ENCODE measurements around the gene DLX6.
A peak's percentile ranks its signal among the peaks of the same experiment; 100 is the strongest.
"Not testable (repeated sequence)": the region's sequence is repeated elsewhere in the genome, so short reads cannot be mapped to it uniquely, and the experiment has no call there.

The DLX6 gene

DNA sequence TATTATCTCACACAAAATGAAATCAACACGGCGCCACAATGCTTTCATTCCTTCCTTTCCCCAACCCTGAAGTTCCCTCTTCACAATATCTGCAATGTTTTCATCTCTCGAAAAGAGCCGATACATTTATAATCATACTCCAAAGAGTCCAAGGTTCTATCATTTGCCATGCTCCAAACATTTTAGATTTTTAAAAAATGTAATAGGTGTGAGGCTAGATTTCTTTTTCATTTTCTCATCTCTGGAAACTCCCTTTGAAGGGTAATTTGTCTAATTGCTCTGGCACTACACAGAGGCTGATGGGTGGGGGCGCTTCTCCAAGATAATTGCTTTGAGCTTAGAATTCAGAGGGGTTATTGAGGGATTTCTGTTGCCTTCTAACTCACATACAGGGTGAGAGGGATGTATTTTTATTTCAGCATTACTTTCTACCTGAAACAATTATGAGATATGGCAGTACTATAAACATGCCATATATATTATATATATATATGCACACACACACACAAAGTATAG is 14.4 kb downstream of the DLX6 start:
- Histone ChIP-seq H3K9me3 (ENCODE audit: control insufficient read depth, insufficient read depth, low read length) (no peaks in the 10 kb centered on the region), H3K9ac (ENCODE audit: low read depth, low read length) (no peak overlapping the region), H3K4me1 (ENCODE audit: insufficient read depth, low read length) (no peaks in the 10 kb centered on the region; the same call in 1 of the 2 replicates), H3K36me3 (ENCODE audit: insufficient read depth, low read length) (no peaks in the 10 kb centered on the region)

DNA sequence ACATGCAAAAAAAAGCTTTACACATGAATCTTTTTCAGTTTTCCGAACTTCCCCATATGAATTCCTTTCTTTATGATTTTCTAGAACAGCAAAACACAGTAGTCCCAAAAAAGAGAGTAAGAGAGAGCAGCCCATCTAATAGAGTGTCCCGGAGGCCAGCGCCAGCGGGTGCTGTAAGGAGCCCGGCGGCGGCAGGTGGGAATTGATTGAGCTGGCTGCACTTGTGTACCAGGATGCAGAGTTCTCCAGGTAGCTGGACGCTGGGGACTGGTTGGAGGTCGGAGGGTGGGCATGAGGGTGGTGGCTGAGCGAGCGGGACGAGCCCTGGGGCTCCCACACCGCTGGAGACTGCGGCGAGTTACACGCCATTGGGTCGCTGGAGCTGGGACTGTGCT is 15.2 kb downstream of the DLX6 start:
- no peaks in the 10 kb centered on the region for H3K36me3 ChIP-seq (ENCODE audit: insufficient read depth, low read length)
- peak overlapping the region; percentile 33; the same call in 1 of the 2 replicates for H3K9ac ChIP-seq (ENCODE audit: low read depth, low read length)
- peaks cover 7% of the 10 kb centered on the region for H3K4me1 ChIP-seq (ENCODE audit: insufficient read depth, low read length)
- H3K9me3 ChIP-seq (ENCODE audit: control insufficient read depth, insufficient read depth, low read length): no peaks in the 10 kb centered on the region

DNA sequence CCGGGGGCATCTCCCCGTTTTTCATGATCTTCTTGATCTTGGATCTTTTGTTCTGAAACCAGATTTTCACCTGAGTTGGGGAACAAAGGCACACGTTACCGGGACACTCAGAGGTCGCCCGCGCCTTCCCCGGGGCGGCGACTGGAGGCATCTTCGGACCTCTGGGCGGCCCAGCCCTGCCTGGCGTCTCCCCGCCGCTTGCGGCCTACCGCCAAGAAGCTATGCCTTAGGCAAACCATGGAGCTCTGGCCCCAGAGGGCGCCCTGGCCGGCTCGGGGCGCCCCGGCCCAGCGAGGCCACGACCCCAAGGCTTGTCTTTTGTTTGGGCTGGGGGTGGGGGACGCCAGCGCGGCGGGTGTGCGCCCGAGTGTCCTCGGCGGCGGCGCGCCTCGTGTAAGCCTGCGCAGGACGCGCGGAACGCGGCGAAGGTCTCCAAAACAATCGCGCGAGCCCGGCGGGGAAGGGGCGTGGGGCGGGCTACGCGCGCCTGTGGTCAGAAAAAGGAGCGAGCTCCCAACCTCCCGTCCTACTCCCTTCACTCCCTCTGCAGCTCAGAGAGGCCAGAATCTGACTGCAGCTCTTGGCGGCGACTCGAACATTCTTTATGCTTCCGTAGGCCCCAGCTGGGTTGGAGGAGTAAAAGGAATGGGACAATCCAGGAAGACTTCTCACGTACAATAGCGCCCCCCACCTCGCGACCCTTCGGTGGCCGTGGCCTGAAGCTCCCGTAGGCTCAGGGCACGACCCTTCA is 15.8 kb downstream of the DLX6 start:
- Histone ChIP-seq H3K36me3 (ENCODE audit: insufficient read depth, low read length) (no peaks in the 10 kb centered on the region), H3K9me3 (ENCODE audit: control insufficient read depth, insufficient read depth, low read length) (no peaks in the 10 kb centered on the region), H3K9ac (ENCODE audit: low read depth, low read length) (peak overlapping the region; percentile 33; the same call in 1 of the 2 replicates), H3K4me1 (ENCODE audit: insufficient read depth, low read length) (peaks cover 11% of the 10 kb centered on the region)

DNA sequence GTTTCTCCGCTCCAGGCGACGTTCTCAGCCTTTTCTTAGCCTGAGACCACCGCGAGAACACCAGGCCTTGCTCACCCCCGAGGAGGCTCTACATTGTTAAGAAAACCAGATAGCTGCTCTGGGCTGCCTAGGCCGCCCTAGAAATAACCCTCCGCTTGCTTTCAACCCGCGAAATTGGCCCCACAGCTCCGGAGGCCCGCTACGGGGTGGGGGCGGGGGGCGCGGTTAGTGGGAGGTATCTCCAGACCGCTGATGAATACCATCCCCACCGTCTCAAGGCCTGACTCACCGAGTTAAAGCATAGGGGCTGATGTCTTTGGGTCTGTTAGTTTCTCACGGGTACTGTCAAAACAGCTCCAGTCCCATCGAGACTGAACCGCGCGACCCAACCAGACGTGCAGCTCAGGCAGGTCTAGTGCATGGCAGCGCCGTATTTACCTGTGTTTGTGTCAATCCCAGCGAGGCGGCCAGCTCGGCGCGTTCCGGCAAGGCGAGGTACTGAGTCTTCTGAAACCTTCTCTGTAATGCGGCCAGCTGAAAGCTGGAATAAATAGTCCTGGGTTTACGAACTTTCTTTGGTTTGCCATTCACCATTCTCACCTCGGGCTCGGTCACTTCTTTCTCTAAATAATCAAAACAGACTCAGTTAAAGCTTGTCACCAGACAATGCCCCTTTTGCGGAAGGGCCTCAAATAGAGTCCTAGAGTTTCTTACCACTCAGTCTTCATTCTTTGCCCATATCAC is 16.6 kb downstream of the DLX6 start:
- Histone ChIP-seq H3K9me3 (ENCODE audit: control insufficient read depth, insufficient read depth, low read length) (no peaks in the 10 kb centered on the region), H3K9ac (ENCODE audit: low read depth, low read length) (peak overlapping the region; percentile 33; the same call in 1 of the 2 replicates), H3K36me3 (ENCODE audit: insufficient read depth, low read length) (no peaks in the 10 kb centered on the region), H3K4me1 (ENCODE audit: insufficient read depth, low read length) (peaks cover 16% of the 10 kb centered on the region)

DNA sequence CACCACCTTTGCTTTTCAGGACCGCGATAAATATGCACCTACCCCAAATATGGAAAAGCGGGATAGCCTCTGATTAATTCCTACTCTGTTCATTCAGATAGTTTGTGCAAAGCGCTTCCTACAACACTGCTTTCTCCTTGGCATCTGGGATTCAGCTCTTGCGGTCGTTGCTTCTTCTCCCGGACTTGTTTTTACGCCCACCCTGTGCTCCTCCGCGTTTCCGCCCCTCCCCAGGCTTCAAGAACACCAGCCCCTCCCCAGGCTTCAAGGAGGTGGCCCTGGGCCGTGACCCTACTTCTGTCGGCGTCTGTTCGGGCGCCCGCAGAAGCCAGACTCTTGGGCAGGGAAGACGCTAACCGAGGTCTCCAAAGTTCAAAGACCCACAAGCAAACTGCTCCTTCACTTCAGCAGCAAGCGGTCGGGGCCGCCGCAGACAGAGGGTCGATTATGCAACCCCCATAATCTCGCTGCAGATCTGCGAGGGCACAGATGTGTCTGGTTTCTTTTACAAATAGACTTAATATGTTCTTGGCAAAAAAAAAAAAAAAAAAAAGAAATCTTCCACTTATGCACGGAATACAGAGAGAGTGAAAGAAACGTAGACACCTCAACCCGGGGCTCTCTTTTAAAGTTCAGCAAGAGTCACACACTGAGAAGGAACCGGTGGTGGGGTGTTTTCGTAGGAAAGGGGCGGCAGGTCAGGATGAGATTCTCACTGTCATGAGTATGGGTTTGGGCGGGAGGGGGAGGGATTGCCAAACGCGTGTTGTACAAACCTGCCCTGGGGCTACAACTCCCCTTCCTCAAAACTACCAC is 17.3 kb downstream of the DLX6 start:
- Histone ChIP-seq H3K9me3 (ENCODE audit: control insufficient read depth, insufficient read depth, low read length) (no peaks in the 10 kb centered on the region), H3K9ac (ENCODE audit: low read depth, low read length) (peak overlapping the region; percentile 33; the same call in 1 of the 2 replicates), H3K4me1 (ENCODE audit: insufficient read depth, low read length) (peaks cover 17% of the 10 kb centered on the region), H3K36me3 (ENCODE audit: insufficient read depth, low read length) (no peaks in the 10 kb centered on the region)

DNA sequence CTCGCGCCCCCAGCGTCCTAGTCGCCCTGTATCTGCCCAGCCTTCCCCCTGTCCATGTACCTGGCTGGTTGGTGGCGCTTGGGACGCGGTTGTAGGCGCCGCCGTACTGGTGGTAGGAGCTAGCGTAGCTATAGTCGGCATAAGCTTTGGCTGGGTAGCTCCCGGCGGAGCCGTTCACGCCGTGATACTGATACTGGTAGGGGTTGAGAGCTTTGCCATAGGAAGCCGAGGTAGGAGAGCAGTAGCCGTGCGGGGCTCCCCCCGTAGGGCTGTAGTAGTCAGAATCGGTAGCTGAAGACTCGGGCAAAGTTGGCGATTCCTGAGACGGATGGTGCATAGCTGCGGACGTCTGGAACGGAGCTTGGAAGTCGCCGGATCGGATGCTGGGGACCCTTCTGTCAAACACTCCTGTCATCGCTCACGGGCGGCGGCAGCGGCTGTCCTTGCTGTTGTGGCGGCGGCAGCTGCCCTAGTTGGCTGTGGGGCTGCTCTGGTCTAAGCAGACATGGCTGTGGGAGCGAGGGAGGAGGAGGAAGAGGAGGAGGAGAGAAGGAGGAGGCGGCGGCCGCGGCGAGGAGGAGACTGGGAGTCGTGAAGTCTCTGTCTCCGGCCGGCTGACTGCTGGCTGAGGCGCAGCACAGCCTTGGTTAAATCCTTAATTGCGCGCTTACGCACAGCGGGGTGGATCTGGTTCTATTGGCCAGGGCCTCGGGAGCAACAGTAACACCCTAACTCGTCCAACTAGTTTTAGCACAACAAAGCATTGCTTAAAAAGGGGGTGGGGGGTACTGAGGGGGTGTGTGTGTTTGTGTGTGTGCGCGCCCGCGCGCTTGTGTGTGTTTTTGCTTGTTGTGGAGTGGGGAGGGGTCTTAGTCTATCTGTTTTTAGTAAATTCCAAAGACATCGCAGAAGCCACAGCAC is 19.1 kb downstream of the DLX6 start, which contains the start of gene DLX5:
Gene DLX5, minus strand, starts transcription at position 623 of the 921 bp plus-strand sequence. Its CDS starts 208 bp downstream, at position 415.
- Histone ChIP-seq H3K9ac (ENCODE audit: low read depth, low read length) (peak within 1 kb of the TSS; percentile 22; the same call in 1 of the 2 replicates), H3K4me1 (ENCODE audit: insufficient read depth, low read length) (peaks cover 17% of the 10 kb centered on the region), H3K9me3 (ENCODE audit: control insufficient read depth, insufficient read depth, low read length) (no peaks in the 10 kb centered on the region), H3K36me3 (ENCODE audit: insufficient read depth, low read length) (no peaks in the 10 kb centered on the region)

DNA sequence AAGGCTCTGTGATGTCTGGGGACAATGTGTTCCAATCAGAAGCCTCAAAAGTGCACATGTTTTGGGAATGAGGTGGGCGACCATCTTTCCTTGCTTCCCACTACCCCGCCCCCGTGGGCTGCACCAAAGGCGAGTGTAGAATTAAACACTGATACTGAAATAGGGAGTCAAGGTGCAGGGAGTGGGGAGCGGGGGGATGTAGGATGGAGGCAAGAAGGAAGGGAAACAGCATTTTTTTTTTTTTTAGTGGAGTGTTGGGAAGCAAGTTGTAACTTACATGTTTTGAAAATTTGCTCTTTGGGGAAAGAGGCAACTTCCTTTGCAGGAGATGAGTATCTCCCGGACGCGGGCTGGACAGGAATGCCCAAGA is 19.8 kb downstream of the DLX6 start:
- H3K36me3 ChIP-seq (ENCODE audit: insufficient read depth, low read length): no peaks in the 10 kb centered on the region
- no peaks in the 10 kb centered on the region for H3K9me3 ChIP-seq (ENCODE audit: control insufficient read depth, insufficient read depth, low read length)
- peaks cover 17% of the 10 kb centered on the region for H3K4me1 ChIP-seq (ENCODE audit: insufficient read depth, low read length)
- no peak overlapping the region for H3K9ac ChIP-seq (ENCODE audit: low read depth, low read length)

DNA sequence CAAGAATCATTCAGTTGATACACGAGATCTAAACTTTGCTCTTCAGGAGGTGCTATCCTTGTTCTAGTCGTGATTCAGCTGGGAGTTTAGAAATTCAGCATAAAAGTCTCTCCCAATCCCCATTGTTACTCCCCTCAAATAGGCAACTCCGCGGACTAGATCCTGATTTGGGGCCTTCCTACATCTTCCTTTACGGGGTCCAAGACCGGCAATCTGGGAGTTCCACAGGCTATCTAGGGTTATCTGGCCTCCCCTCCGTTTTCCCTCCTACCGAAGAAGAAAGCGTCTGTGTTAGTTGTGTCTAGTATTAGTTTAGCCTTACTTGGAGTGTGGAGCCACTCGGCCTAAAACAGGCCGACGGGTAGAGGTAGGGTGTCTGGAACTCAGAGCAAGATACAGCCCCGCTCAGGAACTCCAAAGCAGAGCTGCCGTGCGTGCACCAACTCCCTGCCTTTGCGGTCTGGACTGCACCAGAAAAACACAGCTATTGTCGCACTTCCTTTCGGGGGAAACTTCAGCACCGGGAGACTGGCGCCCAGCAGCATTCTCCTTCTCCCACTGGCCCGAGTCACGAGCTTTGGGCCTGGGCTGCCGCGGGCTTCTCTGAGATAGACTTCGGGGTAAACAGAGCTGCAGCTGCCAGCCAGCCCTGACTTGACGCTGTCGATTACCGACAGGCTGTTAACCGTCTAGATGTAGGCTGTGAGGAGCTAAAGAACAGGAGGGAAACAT is 20.8 kb downstream of the DLX6 start:
- Histone ChIP-seq H3K9ac (ENCODE audit: low read depth, low read length) (peak overlapping the region; percentile 10; the same call in 1 of the 2 replicates), H3K4me1 (ENCODE audit: insufficient read depth, low read length) (peaks cover 17% of the 10 kb centered on the region), H3K9me3 (ENCODE audit: control insufficient read depth, insufficient read depth, low read length) (no peaks in the 10 kb centered on the region), H3K36me3 (ENCODE audit: insufficient read depth, low read length) (no peaks in the 10 kb centered on the region)

DNA sequence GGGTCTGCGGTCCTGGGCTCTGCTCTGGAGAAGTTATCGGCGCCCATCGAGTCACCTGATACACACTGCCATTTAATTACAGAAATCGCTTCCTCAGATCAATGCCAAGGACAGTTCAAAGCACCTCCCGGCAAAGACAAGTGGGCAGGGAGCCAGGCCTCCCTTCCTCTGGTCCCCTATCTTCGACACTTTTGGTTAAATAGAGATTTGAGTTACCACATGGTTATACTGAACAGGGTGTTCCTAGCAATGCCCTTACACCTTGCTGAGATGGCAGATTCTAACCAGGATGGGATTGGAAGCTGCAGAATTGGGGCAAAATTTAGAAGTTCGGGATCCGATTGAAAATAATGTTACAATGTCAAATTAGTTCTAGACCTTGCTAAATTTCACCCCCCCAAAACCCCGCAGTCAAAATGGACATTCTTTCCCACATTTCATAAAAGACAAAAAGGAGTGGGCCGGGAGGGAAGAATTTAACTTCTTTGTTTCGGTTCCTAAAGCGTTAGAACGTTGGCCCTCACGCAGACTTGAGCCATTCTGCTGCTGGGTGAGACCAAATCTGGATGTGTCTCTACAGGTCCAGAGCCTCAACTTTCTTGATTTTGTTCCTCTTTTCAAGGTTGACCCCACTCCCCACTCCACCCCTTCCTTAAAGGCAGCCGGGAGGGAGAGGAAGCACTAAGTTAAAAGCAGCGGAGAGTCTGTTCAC is 21.5 kb downstream of the DLX6 start:
- H3K36me3 ChIP-seq (ENCODE audit: insufficient read depth, low read length): no peaks in the 10 kb centered on the region
- H3K9ac ChIP-seq (ENCODE audit: low read depth, low read length): peak overlapping the region; percentile 11; the same call in 1 of the 2 replicates
- H3K9me3 ChIP-seq (ENCODE audit: control insufficient read depth, insufficient read depth, low read length): no peaks in the 10 kb centered on the region
- H3K4me1 ChIP-seq (ENCODE audit: insufficient read depth, low read length): peaks cover 17% of the 10 kb centered on the region

DNA sequence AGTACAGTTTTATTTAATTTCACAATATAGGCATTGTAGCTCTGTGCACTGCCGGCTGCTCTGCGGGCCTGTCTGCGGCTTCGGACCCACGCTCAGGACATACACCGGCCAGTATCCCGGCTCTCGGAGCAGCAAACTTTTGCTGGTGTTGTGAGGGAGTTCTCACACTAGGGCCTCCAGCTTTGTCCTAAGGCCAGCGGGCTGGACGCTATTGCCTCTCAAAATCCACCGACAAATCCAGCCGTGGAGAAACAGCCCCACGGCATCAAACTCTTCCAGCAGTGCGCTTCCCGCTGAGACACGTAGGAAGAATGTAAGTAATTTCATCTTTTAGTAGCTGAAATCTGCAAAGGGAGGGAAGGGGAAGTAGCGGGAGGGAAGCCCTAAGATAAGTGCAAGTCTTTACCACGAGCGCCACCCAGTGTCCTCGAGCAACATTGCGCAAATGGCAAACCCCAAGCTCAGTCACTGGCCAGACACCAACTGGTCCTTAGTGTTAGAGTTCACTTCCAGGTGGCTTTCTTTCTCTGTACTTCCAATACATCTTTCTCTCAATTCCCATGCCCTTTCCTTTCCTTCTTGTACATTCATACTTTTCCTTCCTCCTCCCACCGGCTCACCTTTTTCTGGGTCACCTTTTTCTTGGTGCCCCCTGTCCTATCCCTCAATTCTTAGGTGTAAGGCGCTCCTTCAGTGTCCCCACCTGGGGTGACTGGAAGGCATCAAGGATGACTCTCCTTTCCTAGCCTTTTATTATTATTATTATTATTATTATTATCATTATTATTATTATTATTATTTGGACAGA is 22.3 kb downstream of the DLX6 start:
- Histone ChIP-seq H3K4me1 (ENCODE audit: insufficient read depth, low read length) (peaks cover 17% of the 10 kb centered on the region), H3K9ac (ENCODE audit: low read depth, low read length) (peak overlapping the region; percentile 11; the same call in 1 of the 2 replicates), H3K9me3 (ENCODE audit: control insufficient read depth, insufficient read depth, low read length) (no peaks in the 10 kb centered on the region), H3K36me3 (ENCODE audit: insufficient read depth, low read length) (no peaks in the 10 kb centered on the region)

DNA sequence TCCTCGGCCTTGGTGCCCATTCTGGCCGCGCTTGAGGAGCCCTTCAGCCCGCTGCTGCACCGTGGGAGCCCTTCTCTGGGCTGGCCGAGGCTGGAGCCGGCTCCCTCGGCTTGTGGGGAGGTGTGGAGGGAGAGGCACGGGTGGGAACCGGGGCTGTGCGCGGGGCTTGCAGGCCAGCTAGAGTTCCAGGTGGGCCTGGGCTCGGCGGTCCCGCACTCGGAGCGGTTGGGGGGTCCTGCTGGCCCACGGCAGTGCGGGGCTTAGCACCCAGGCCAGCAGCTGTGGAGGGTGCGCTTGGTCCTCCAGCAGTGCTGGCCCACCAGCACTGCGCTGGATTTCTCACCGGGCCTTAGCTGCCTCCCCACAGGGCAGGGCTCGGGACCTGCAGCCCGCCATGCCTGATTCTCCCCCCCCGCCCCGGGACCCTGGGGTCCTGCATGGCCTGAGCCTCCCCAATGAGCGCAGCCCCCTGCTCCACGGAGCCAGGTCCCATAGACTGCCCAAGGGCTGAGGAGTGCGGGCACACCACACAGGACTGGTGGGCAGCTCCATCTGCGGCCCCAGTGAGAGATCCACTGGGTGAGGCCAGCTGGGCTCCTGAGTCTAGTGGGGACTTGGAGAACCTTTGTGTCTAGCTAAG is 29.0 kb downstream of the DLX6 start:
- H3K9ac ChIP-seq (ENCODE audit: low read depth, low read length); H3K9me3 ChIP-seq (ENCODE audit: control insufficient read depth, insufficient read depth, low read length); H3K4me1 ChIP-seq (ENCODE audit: insufficient read depth, low read length); H3K36me3 ChIP-seq (ENCODE audit: insufficient read depth, low read length): not testable (repeated sequence)
